Hindlimb muscle (tissue), 1 donor: Measurements from ENCODE around the gene MDH1B. TPM values are rescaled to one million over a fixed set of nuclear protein-coding genes. Genes with fewer than 3 reads are reported as not detected.
"Not testable (repeated sequence)": the region's sequence is repeated elsewhere in the genome, so short reads cannot be mapped to it uniquely, and the experiment has no call there.

ENCODE experiments used
- DNase-seq: peaks from one replicate; pipeline ENCODE4 v3.0.0-alpha.2; 2013
- polyA plus RNA-seq: library from polyadenylated mRNA; unstranded; fragments of 120-200 nt; gene quantifications from one replicate; pipeline ENCODE4 v1.2.1, GENCODE V29; 2013; ENCODE audit not compliant: insufficient read length

MDH1B gene
- polyA plus RNA-seq, 1 donor: 0.28 TPM

GRCh38 chr2:206766057-206766930, 1.2 kb upstream of the MDH1B start:
- DNase-seq: no peak

GRCh38 chr2:206764673-206765241, 371 bp downstream of the MDH1B start:
- DNase-seq: no peak

GRCh38 chr2:206756816-206757215, 8.3 kb downstream of the MDH1B start:
- no peak for DNase-seq

- DNase-seq: no peak
These were observed 24.3 kb downstream of the MDH1B start for GRCh38 chr2:206740800-206741199.

- DNase-seq: no peak
These were observed 25.9 kb downstream of the MDH1B start for GRCh38 chr2:206739271-206739670.

- DNase-seq: no peak
These were observed 28.2 kb downstream of the MDH1B start for GRCh38 chr2:206736935-206737334.

GRCh38 chr2:206733341-206733740, 31.8 kb downstream of the MDH1B start:
- no peak for DNase-seq

GRCh38 chr2:206728277-206729199, 36.6 kb downstream of the MDH1B start:
- no peak for DNase-seq

GRCh38 chr2:206727287-206727686, 37.8 kb downstream of the MDH1B start:
- DNase-seq: no peak

- no peak for DNase-seq
These were observed 41.8 kb downstream of the MDH1B start for GRCh38 chr2:206723288-206723687.

GRCh38 chr2:206721256-206721920, 43.7 kb downstream of the MDH1B start:
- no peak for DNase-seq

- no peak for DNase-seq
These were observed 46.8 kb downstream of the MDH1B start, which contains the start of gene DYTN for GRCh38 chr2:206718296-206718695. DYTN (minus strand) TSS chr2:206718396; CDS start chr2:206718279, 117 bp downstream.

- no peak for DNase-seq
These were observed 48.5 kb downstream of the MDH1B start for GRCh38 chr2:206716623-206717022.

- DNase-seq: not testable (repeated sequence)
These were observed 49.9 kb downstream of the MDH1B start for GRCh38 chr2:206715183-206715582.

- DNase-seq: no peak
These were observed 51.4 kb downstream of the MDH1B start for GRCh38 chr2:206713746-206714145.

GRCh38 chr2:206708286-206708685, 56.8 kb downstream of the MDH1B start:
- DNase-seq: no peak

GRCh38 chr2:206707164-206707701, 57.9 kb downstream of the MDH1B start:
- DNase-seq: no peak

- no peak for DNase-seq
These were observed 63.0 kb downstream of the MDH1B start for GRCh38 chr2:206701952-206702605.

GRCh38 chr2:206700156-206700555, 65.0 kb downstream of the MDH1B start:
- no peak for DNase-seq

- no peak for DNase-seq
These were observed 66.3 kb downstream of the MDH1B start for GRCh38 chr2:206698811-206699210.

- DNase-seq: no peak
These were observed 68.2 kb downstream of the MDH1B start for GRCh38 chr2:206696910-206697309.
